Activated CD8-positive, alpha-beta memory T cell treated with anti-CD3 and anti-CD28 coated beads, Interleukin-2, amount 10 ng/mL, durations not matched to agents 7 days and 5 days (primary cell): Measurements from ENCODE around the gene DNAL4. TPM values are rescaled to one million over a fixed set of nuclear protein-coding genes. Genes with fewer than 3 reads are reported as not detected.
"Not testable (repeated sequence)": the region's sequence is repeated elsewhere in the genome, so short reads cannot be mapped to it uniquely, and the experiment has no call there.

Source experiments
- ATAC-seq: fragments of 150-1000 bp; cut with Tn5 transposase; one replicate; pipeline ENCODE4 v1.10.0; 2021; ENCODE audit warnings: moderate library complexity
- CTCF ChIA-PET: fragments of 350-600 bp; sonication (Branson Sonifier 250); formaldehyde crosslinking; loops from one replicate; lab custom pipeline; 2021; ENCODE audit warnings: antibody characterized with exemption; lab: Charles Lee
- DNase-seq: peaks from one replicate; pipeline ENCODE4 v3.0.0-alpha.2; 2020
- H3K27ac Mint-ChIP-seq: one replicate; pipeline ENCODE4 v1.8.0; 2021; ENCODE audit warnings: mild to moderate bottlenecking, mixed read lengths
- H3K27me3 Mint-ChIP-seq: one replicate; pipeline ENCODE4 v1.8.0; 2021; ENCODE audit warnings: mixed read lengths
- H3K36me3 Mint-ChIP-seq: one replicate; pipeline ENCODE4 v1.8.0; 2021; ENCODE audit warnings: mild to moderate bottlenecking, mixed read lengths
- H3K4me1 Mint-ChIP-seq: one replicate; pipeline ENCODE4 v1.8.0; 2021; ENCODE audit warnings: mixed read lengths
- H3K4me3 Mint-ChIP-seq: one replicate; pipeline ENCODE4 v1.8.0; 2021; ENCODE audit warnings: mild to moderate bottlenecking, moderate library complexity, mixed read lengths
- H3K9me3 Mint-ChIP-seq: one replicate; pipeline ENCODE4 v1.8.0; 2022; ENCODE audit warnings: low read depth, mixed read lengths
- total RNA-seq, 2 experiments: library from RNA; stranded (reverse); gene quantifications; one replicate each; pipeline ENCODE4 v1.2.3, GENCODE V29; 2021

Gene DNAL4
- total RNA-seq, 2 experiments from 2014 or later, result 8.2 to 8.9 TPM

GRCh38 chr22:38820020-38820419, 26.1 kb upstream of the DNAL4 start:
- H3K27ac Mint-ChIP-seq, result no peak overlapping the region
- DNase-seq (no peak), ATAC-seq (no peak)
- CTCF ChIA-PET, result no interaction called here
- H3K4me1 Mint-ChIP-seq, result no peaks in the 10 kb centered on the region
- H3K4me3 Mint-ChIP-seq, result no peak overlapping the region
- no peaks in the 10 kb centered on the region for H3K27me3 Mint-ChIP-seq
- no peaks in the 10 kb centered on the region for H3K36me3 Mint-ChIP-seq
- H3K9me3 Mint-ChIP-seq, result no peaks in the 10 kb centered on the region

GRCh38 chr22:38819387-38819940, 25.5 kb upstream of the DNAL4 start:
- CTCF ChIA-PET, result no interaction called here
- H3K36me3 Mint-ChIP-seq, result no peaks in the 10 kb centered on the region
- DNase-seq, result no peak
- H3K27me3 Mint-ChIP-seq, result no peaks in the 10 kb centered on the region
- H3K9me3 Mint-ChIP-seq, result no peaks in the 10 kb centered on the region
- no peak for ATAC-seq
- H3K27ac Mint-ChIP-seq, result no peak overlapping the region
- no peaks in the 10 kb centered on the region for H3K4me1 Mint-ChIP-seq
- H3K4me3 Mint-ChIP-seq, result no peak overlapping the region

- Mint-ChIP-seq H3K4me3 (no peak overlapping the region), H3K36me3 (no peaks in the 10 kb centered on the region), H3K9me3 (no peaks in the 10 kb centered on the region), H3K27me3 (no peaks in the 10 kb centered on the region), H3K27ac (no peak overlapping the region), H3K4me1 (no peaks in the 10 kb centered on the region)
- DNase-seq (no peak), ATAC-seq (no peak)
- CTCF ChIA-PET, result no interaction called here
Measured at GRCh38 chr22:38817196-38817595, 23.3 kb upstream of the DNAL4 start.

GRCh38 chr22:38815842-38816241, 21.9 kb upstream of the DNAL4 start:
- Mint-ChIP-seq H3K9me3 (peaks cover 4% of the 10 kb centered on the region), H3K4me1 (no peaks in the 10 kb centered on the region), H3K27ac (no peak overlapping the region), H3K36me3 (no peaks in the 10 kb centered on the region), H3K4me3 (no peak overlapping the region), H3K27me3 (peaks cover 4% of the 10 kb centered on the region)
- DNase-seq, result no peak
- no peak for ATAC-seq
- CTCF ChIA-PET, result interaction anchor here (0.6 kb wide), 1 partner anchor 53 kb away, joined by 3 read pairs; no protein-coding TSS in a partner anchor

GRCh38 chr22:38811241-38811640, 17.3 kb upstream of the DNAL4 start:
- no peak overlapping the region for H3K27ac Mint-ChIP-seq
- DNase-seq (no peak), ATAC-seq (no peak)
- CTCF ChIA-PET, result interaction anchor here (0.9 kb wide), 1 partner anchor 29 kb away, joined by 3 read pairs; no protein-coding TSS in a partner anchor
- H3K4me3 Mint-ChIP-seq, result no peak overlapping the region
- peaks cover 13% of the 10 kb centered on the region for H3K27me3 Mint-ChIP-seq
- no peaks in the 10 kb centered on the region for H3K4me1 Mint-ChIP-seq
- H3K36me3 Mint-ChIP-seq, result no peaks in the 10 kb centered on the region
- peaks cover 4% of the 10 kb centered on the region for H3K9me3 Mint-ChIP-seq

GRCh38 chr22:38805041-38805593, 11.2 kb upstream of the DNAL4 start:
- H3K9me3 Mint-ChIP-seq, H3K4me3 Mint-ChIP-seq, ATAC-seq, H3K36me3 Mint-ChIP-seq, H3K27ac Mint-ChIP-seq, H3K4me1 Mint-ChIP-seq, CTCF ChIA-PET, DNase-seq: not testable (repeated sequence)
- peaks cover 33% of the 10 kb centered on the region for H3K27me3 Mint-ChIP-seq

- Mint-ChIP-seq H3K9me3 (no peaks in the 10 kb centered on the region), H3K27ac (no peak overlapping the region), H3K27me3 (peaks cover 40% of the 10 kb centered on the region), H3K36me3 (no peaks in the 10 kb centered on the region), H3K4me1 (peaks cover 3% of the 10 kb centered on the region), H3K4me3 (no peak overlapping the region)
- ATAC-seq (no peak), DNase-seq (no peak)
- CTCF ChIA-PET, result no interaction called here
Measured at GRCh38 chr22:38802671-38803121, 8.8 kb upstream of the DNAL4 start.

- Mint-ChIP-seq H3K27ac (no peak overlapping the region), H3K4me3 (no peak overlapping the region), H3K27me3 (peaks cover 49% of the 10 kb centered on the region), H3K4me1 (peaks cover 8% of the 10 kb centered on the region), H3K36me3 (no peaks in the 10 kb centered on the region), H3K9me3 (no peaks in the 10 kb centered on the region)
- DNase-seq (no peak), ATAC-seq (no peak)
- CTCF ChIA-PET, result no interaction called here
Measured at GRCh38 chr22:38799265-38800002, 5.5 kb upstream of the DNAL4 start.

GRCh38 chr22:38798496-38798895, 4.6 kb upstream of the DNAL4 start:
- no peak for ATAC-seq
- CTCF ChIA-PET, result interaction anchor here (1.7 kb wide), 1 partner anchor 518 kb away, joined by 4 read pairs; no protein-coding TSS in a partner anchor

GRCh38 chr22:38796262-38796957, 2.5 kb upstream of the DNAL4 start:
- no peaks in the 10 kb centered on the region for H3K9me3 Mint-ChIP-seq
- H3K36me3 Mint-ChIP-seq, result no peaks in the 10 kb centered on the region
- H3K27ac Mint-ChIP-seq, result no peak overlapping the region
- DNase-seq (no peak), ATAC-seq (no peak)
- H3K4me1 Mint-ChIP-seq, result peaks cover 16% of the 10 kb centered on the region
- CTCF ChIA-PET, result no interaction called here
- H3K4me3 Mint-ChIP-seq, result no peak overlapping the region
- H3K27me3 Mint-ChIP-seq, result peaks cover 32% of the 10 kb centered on the region

More at GRCh38 chr22:38798496-38798895, 4.6 kb upstream of the DNAL4 start:
- Mint-ChIP-seq H3K4me1 (peaks cover 10% of the 10 kb centered on the region), H3K36me3 (no peaks in the 10 kb centered on the region), H3K27me3 (peaks cover 42% of the 10 kb centered on the region), H3K9me3 (no peaks in the 10 kb centered on the region), H3K27ac (no peak overlapping the region), H3K4me3 (no peak overlapping the region)
- DNase-seq, result no peak

- DNase-seq, result no peak
- Mint-ChIP-seq H3K9me3 (no peaks in the 10 kb centered on the region), H3K36me3 (no peaks in the 10 kb centered on the region), H3K27me3 (peaks cover 27% of the 10 kb centered on the region), H3K27ac (no peak overlapping the region), H3K4me3 (no peak overlapping the region), H3K4me1 (peaks cover 16% of the 10 kb centered on the region)
- CTCF ChIA-PET, result interaction anchor here (1.3 kb wide), 1 partner anchor 26 kb away, joined by 5 read pairs; no protein-coding TSS in a partner anchor
- no peak for ATAC-seq
Measured at GRCh38 chr22:38795569-38795968, 1.6 kb upstream of the DNAL4 start.

- H3K9me3 Mint-ChIP-seq, result no peaks in the 10 kb centered on the region
- CTCF ChIA-PET, result no interaction called here
- H3K27ac Mint-ChIP-seq, result peak overlapping the region; percentile 75
- H3K4me1 Mint-ChIP-seq, result peaks cover 16% of the 10 kb centered on the region
- H3K36me3 Mint-ChIP-seq, result no peaks in the 10 kb centered on the region
- DNase-seq, result no peak
- peak overlapping the region; percentile 79 for H3K4me3 Mint-ChIP-seq
- no peak for ATAC-seq
- H3K27me3 Mint-ChIP-seq, result peaks cover 20% of the 10 kb centered on the region
Measured at GRCh38 chr22:38793317-38793716, 626 bp downstream of the DNAL4 start.

GRCh38 chr22:38792833-38793232, 1.1 kb downstream of the DNAL4 start:
- Mint-ChIP-seq H3K27me3 (peaks cover 15% of the 10 kb centered on the region), H3K9me3 (no peaks in the 10 kb centered on the region), H3K4me1 (peaks cover 16% of the 10 kb centered on the region), H3K36me3 (no peaks in the 10 kb centered on the region), H3K4me3 (peak overlapping the region; percentile 79), H3K27ac (peak overlapping the region; percentile 75)
- DNase-seq (peak; percentile 52), ATAC-seq (no peak)
- CTCF ChIA-PET, result interaction anchor here (1.0 to 1.3 kb wide), 2 partner anchors 24 to 63 kb away, joined by 3 read pairs; no protein-coding TSS in a partner anchor
